Measurements from ENCODE around the gene TTYH3. TPM values are rescaled to one million over a fixed set of nuclear protein-coding genes. Genes with fewer than 3 reads are reported as not detected.

TTYH3 gene
- total and polyA plus RNA-seq, 9 of the 15 experiments (the other 6 are each of a cell fraction or from before 2014, with no cell fraction given), result 0.01 to 5.5 (median 1.1) TPM

DNA sequence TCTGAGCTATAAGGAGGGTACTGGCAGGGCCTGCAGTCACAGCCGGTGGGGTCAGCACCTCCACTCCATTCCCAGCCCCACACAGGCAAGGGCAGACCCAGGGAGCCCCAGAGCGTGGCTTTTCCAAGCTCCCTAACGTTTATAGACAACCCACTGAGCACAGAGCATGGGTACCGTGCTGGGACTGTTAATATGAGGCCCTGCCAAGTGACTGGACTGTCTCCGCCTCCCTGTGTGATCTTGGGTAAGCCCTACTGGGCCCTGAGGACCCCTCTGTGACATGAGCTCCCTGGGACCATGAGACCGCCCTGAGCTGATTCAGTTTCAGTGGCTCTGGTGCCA is 12.4 kb downstream of the TTYH3 start (continued):
- TF ChIP-seq, protein P1, sequence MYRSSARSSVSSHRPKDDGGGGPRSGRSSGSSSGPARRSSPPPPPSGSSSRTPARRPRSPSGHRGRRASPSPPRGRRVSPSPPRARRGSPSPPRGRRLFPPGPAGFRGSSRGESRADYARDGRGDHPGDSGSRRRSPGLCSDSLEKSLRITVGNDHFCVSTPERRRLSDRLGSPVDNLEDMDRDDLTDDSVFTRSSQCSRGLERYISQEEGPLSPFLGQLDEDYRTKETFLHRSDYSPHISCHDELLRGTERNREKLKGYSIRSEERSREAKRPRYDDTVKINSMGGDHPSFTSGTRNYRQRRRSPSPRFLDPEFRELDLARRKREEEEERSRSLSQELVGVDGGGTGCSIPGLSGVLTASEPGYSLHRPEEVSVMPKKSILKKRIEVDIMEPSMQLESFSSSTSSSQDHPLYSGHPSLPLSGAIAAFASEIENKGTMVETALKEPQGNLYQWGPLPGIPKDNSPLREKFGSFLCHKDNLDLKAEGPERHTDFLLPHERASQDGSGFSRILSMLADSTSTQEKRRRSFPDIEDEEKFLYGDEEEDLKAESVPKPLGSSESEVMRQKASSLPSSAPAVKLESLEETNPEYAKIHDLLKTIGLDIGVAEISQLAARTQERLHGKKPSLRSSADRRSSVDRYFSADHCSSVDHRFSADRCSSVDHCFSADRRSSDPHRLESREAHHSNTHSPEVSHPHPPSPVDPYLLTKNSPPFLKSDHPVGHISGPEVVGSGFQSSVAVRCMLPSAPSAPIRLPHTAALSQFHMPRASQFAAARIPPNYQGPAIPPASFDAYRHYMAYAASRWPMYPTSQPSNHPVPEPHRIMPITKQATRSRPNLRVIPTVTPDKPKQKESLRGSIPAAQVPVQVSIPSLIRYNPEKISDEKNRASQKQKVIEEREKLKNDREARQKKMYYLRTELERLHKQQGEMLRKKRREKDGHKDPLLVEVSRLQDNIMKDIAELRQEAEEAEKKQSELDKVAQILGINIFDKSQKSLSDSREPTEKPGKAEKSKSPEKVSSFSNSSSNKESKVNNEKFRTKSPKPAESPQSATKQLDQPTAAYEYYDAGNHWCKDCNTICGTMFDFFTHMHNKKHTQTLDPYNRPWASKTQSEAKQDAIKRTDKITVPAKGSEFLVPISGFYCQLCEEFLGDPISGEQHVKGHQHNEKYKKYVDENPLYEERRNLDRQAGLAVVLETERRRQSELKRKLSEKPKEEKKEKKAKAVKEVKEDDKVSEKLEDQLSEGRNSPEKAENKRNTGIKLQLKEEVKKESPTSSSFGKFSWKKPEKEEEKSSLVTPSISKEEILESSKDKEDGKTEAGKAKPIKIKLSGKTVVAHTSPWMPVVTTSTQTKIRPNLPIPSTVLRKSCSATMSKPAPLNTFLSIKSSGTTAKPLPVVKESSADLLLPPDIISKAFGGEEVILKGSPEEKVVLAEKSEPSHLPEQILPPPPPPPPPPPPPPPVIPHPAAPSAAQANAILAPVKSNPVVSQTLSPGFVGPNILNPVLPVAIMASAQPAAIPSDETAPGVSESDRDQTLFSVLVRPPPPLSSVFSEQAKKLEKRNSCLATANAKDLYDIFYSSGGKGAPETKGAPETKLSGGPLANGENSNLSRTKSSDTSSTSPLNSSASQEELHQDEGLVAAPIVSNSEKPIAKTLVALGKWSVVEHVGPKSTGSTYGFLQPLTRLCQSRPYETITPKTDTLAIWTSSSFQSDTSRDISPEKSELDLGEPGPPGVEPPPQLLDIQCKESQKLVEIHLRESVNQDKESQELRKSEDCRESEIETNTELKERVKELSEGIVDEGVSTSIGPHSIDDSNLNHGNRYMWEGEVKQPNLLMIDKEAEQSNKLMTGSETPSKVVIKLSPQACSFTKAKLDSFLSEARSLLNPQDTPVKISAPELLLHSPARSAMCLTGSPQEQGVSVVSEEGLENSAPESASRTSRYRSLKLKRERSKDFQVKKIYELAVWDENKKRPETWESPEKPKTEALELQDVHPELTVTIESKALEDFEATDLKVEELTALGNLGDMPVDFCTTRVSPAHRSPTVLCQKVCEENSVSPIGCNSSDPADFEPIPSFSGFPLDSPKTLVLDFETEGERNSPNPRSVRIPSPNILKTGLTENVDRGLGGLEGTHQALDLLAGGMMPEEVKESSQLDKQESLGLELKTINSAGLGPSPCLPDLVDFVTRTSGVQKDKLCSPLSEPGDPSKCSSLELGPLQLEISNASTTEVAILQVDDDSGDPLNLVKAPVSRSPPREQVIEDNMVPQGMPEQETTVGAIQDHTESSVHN (IDR thresholded peaks at IDR 0.05; ENCODE audit: borderline replicate concordance in 1 of 2, low read depth in 1 of 2), result no peak
- TF ChIP-seq ZKSCAN1 (IDR thresholded peaks at IDR 0.05; ENCODE audit: low read depth, low read length) (no peak), PHF8 (IDR thresholded peaks at IDR 0.05; ENCODE audit: borderline replicate concordance, low read length) (no peak), MYNN (IDR thresholded peaks at IDR 0.05) (no peak), MYNN (CRISPR knock-in tag; IDR thresholded peaks at IDR 0.05) (no peak), THRAP3 (IDR thresholded peaks at IDR 0.05; ENCODE audit: borderline replicate concordance) (no peak)
- TF ChIP-seq, protein P2, sequence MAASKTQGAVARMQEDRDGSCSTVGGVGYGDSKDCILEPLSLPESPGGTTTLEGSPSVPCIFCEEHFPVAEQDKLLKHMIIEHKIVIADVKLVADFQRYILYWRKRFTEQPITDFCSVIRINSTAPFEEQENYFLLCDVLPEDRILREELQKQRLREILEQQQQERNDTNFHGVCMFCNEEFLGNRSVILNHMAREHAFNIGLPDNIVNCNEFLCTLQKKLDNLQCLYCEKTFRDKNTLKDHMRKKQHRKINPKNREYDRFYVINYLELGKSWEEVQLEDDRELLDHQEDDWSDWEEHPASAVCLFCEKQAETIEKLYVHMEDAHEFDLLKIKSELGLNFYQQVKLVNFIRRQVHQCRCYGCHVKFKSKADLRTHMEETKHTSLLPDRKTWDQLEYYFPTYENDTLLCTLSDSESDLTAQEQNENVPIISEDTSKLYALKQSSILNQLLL (CRISPR knock-in tag; IDR thresholded peaks at IDR 0.05; ENCODE audit: borderline replicate concordance), result no peak
- TF ChIP-seq, protein P3, sequence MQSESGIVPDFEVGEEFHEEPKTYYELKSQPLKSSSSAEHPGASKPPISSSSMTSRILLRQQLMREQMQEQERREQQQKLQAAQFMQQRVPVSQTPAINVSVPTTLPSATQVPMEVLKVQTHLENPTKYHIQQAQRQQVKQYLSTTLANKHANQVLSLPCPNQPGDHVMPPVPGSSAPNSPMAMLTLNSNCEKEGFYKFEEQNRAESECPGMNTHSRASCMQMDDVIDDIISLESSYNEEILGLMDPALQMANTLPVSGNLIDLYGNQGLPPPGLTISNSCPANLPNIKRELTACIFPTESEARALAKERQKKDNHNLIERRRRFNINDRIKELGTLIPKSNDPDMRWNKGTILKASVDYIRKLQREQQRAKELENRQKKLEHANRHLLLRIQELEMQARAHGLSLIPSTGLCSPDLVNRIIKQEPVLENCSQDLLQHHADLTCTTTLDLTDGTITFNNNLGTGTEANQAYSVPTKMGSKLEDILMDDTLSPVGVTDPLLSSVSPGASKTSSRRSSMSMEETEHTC (IDR thresholded peaks at IDR 0.05), result no peak
- TF ChIP-seq, protein P4, sequence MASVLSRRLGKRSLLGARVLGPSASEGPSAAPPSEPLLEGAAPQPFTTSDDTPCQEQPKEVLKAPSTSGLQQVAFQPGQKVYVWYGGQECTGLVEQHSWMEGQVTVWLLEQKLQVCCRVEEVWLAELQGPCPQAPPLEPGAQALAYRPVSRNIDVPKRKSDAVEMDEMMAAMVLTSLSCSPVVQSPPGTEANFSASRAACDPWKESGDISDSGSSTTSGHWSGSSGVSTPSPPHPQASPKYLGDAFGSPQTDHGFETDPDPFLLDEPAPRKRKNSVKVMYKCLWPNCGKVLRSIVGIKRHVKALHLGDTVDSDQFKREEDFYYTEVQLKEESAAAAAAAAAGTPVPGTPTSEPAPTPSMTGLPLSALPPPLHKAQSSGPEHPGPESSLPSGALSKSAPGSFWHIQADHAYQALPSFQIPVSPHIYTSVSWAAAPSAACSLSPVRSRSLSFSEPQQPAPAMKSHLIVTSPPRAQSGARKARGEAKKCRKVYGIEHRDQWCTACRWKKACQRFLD (CRISPR knock-in tag; IDR thresholded peaks at IDR 0.05), result no peak
